ENCODE results near the gene TEX2. TPM values are rescaled to one million over a fixed set of nuclear protein-coding genes. Genes with fewer than 3 reads are reported as not detected.
"Not testable (repeated sequence)": the region's sequence is repeated elsewhere in the genome, so short reads cannot be mapped to it uniquely, and the experiment has no call there.

The TEX2 gene
- total RNA-seq, 6 experiments from 2014 or later, result 29.1 to 46.6 (median 33.7) TPM

GRCh38 chr17:64125937-64126336 lies 137.1 kb downstream of the TEX2 start:
- TF ChIP-seq POLR2A (IDR thresholded peaks at IDR 0.05), result no peak
- TF ChIP-seq, protein P1, sequence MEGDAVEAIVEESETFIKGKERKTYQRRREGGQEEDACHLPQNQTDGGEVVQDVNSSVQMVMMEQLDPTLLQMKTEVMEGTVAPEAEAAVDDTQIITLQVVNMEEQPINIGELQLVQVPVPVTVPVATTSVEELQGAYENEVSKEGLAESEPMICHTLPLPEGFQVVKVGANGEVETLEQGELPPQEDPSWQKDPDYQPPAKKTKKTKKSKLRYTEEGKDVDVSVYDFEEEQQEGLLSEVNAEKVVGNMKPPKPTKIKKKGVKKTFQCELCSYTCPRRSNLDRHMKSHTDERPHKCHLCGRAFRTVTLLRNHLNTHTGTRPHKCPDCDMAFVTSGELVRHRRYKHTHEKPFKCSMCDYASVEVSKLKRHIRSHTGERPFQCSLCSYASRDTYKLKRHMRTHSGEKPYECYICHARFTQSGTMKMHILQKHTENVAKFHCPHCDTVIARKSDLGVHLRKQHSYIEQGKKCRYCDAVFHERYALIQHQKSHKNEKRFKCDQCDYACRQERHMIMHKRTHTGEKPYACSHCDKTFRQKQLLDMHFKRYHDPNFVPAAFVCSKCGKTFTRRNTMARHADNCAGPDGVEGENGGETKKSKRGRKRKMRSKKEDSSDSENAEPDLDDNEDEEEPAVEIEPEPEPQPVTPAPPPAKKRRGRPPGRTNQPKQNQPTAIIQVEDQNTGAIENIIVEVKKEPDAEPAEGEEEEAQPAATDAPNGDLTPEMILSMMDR (IDR thresholded peaks at IDR 0.05), result no peak
- Histone ChIP-seq H3K4me1 (peaks cover 0 to 60% (median 14%) of the 10 kb centered on the region in 4 donors), H3K9me3 (no peaks in the 10 kb centered on the region), H3K4me3 (no peak overlapping the region), H3K27me3 (no peaks in the 10 kb centered on the region), H3K27ac (peak overlapping the region in 2 of 3 donors; percentile 4 to 99), H3K36me3 (no peaks in the 10 kb centered on the region)
- 59% methylated on average over 3 of the region's 3 CpGs for WGBS (ENCODE audit: insufficient coverage, low coverage, low lambda C conversion rate, missing lambda C conversion rate)
- DNase-seq, result no peak
- intact Hi-C loops (cut with DNase I), result loop anchor here in 1 of 2 donors (10.0 kb wide), 1 partner anchor 61 kb away; no protein-coding TSS in a partner anchor
- no peak for ATAC-seq

DNA sequence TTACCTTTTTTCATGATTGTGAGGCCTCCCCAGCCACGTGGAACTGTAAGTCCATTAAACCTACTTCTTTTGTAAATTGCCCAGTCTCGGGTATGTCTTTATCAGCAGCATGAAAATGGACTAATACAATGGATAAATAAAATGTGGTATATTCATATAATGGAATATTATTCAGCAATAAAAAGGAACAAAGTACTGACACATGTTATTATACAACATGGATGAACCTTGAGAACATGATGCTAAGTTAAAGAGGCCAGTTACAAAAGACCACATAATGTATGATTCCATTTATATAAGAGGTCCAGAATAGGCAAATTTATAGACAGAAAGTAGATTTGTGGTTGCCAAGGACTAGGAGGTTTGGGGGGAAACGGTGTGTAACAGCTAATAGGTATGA lies 138.5 kb downstream of the TEX2 start:
- 94% methylated on average over 3 of the region's 3 CpGs for WGBS (ENCODE audit: insufficient coverage, low coverage, low lambda C conversion rate, missing lambda C conversion rate)
- ATAC-seq, result no peak
- DNase-seq, result no peak
- Histone ChIP-seq H3K27ac (no peak overlapping the region), H3K4me3 (no peak overlapping the region), H3K4me1 (peaks cover 0 to 63% (median 15%) of the 10 kb centered on the region in 4 donors), H3K9me3 (no peaks in the 10 kb centered on the region), H3K27me3 (no peaks in the 10 kb centered on the region), H3K36me3 (no peaks in the 10 kb centered on the region)
- intact Hi-C loops (cut with DNase I), result loop anchor here in 1 of 2 donors (10.0 kb wide), 1 partner anchor 60 kb away; no protein-coding TSS in a partner anchor
- TF ChIP-seq POLR2A (IDR thresholded peaks at IDR 0.05), result no peak
- TF ChIP-seq, protein P1 (IDR thresholded peaks at IDR 0.05), result no peak

GRCh38 chr17:64123114-64123513 lies 139.9 kb downstream of the TEX2 start:
- no peaks in the 10 kb centered on the region for H3K36me3 ChIP-seq
- peaks cover 0 to 73% (median 15%) of the 10 kb centered on the region in 4 donors for H3K4me1 ChIP-seq
- H3K9me3 ChIP-seq, result no peaks in the 10 kb centered on the region
- ATAC-seq (no peak), DNase-seq (no peak)
- H3K27me3 ChIP-seq, result no peaks in the 10 kb centered on the region
- no peak overlapping the region for H3K4me3 ChIP-seq
- H3K27ac ChIP-seq, result peak overlapping the region in 1 of 3 donors; percentile 19
- intact Hi-C loops (cut with DNase I), result loop anchor here in 1 of 2 donors (10.0 kb wide), 1 partner anchor 58 kb away; no protein-coding TSS in a partner anchor
- 51% methylated on average over 4 of the region's 4 CpGs for WGBS (ENCODE audit: insufficient coverage, low coverage, low lambda C conversion rate, missing lambda C conversion rate)
- no peak for TF ChIP-seq POLR2A (IDR thresholded peaks at IDR 0.05)
- TF ChIP-seq, protein P1 (IDR thresholded peaks at IDR 0.05), result no peak

DNA sequence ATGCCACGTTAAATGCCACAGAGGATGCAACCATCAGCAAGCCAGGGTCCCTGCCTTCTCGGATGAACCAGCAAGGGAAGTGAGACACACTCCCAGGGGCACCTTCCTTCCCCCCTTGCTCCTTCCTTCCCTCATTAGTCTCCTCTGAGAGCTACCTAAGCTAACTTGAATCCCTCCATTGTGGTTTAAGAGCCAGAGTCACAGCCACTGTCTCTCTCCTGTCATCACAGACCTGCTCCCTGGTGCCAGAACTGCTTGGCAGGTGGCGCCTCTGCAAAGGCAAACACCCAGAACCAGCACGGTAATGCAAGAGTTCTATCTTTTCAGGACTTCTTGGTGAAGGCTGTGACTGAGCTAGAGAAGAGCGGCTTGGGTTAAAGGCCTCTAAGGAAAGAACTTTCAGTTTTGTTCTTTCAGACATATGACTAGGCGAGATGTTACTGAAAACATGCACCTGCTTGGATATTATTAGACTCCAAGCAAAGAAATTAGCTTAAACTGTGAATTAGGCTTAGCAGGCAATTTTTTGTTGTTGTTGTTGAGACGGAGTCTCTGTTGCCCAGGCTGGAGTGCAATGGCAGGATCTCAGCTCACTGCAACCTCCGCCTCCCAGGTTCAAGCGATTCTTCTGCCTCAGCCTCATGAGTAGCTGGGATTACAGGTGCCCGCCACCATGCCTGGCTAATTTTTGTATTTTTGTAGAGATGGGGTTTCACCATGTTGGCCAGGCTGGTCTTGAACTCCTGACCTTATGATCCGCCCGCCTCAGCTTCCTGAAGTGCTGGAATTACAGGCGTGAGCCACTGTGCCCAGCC lies 141.9 kb downstream of the TEX2 start:
- ATAC-seq, result peak; percentile 56 to 77 (median 72)
- intact Hi-C loops (cut with DNase I), result loop anchor here in 1 of 2 donors (10.0 kb wide), 1 partner anchor 56 kb away; no protein-coding TSS in a partner anchor
- not testable (repeated sequence) for H3K36me3 ChIP-seq, H3K9me3 ChIP-seq, H3K4me3 ChIP-seq, H3K27me3 ChIP-seq
- 69% methylated on average over 11 of the region's 13 CpGs for WGBS (ENCODE audit: insufficient coverage, low coverage, low lambda C conversion rate, missing lambda C conversion rate)
- Histone ChIP-seq H3K4me1 (peaks cover 0 to 68% (median 14%) of the 10 kb centered on the region in 4 donors), H3K27ac (peak overlapping the region in 2 of 3 donors; percentile 43 to 47)
- peak in 2 of 3 donors; percentile 48 to 64 for DNase-seq
- TF ChIP-seq, protein P1 (IDR thresholded peaks at IDR 0.05), result peak in 1 of 4 donors; percentile 10
